ENCODE measurements around the gene PTPRD.

Gene PTPRD

DNA sequence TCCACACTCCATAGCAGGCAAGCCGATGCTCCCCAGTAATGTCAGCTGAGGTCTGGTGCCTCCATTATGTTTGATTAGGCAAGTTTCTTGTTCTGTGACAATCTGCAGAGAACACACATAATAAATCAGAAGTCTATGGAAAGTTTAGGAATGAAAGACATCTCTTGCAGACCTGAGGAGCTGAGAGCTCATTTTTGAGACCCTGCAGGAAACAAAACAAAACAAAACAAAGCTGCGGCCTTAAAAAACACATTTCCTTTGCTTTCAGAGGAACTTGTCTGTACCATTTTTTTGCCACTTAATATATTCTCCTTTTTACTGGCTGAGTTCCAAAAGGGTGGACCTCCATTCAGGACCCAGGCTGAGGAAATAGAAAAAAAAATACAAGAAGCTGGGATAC is 2332.0 kb downstream of the PTPRD start:
- H3K9me3 ChIP-seq (ENCODE audit: control insufficient read depth, insufficient read depth, low read length) = peaks cover 2% of the 10 kb centered on the region; the same call in 1 of the 2 replicates
- no peak overlapping the region for H3K9ac ChIP-seq (ENCODE audit: low read depth, low read length)
- no peaks in the 10 kb centered on the region; the same call in 1 of the 2 replicates for H3K4me1 ChIP-seq (ENCODE audit: insufficient read depth, low read length)

DNA sequence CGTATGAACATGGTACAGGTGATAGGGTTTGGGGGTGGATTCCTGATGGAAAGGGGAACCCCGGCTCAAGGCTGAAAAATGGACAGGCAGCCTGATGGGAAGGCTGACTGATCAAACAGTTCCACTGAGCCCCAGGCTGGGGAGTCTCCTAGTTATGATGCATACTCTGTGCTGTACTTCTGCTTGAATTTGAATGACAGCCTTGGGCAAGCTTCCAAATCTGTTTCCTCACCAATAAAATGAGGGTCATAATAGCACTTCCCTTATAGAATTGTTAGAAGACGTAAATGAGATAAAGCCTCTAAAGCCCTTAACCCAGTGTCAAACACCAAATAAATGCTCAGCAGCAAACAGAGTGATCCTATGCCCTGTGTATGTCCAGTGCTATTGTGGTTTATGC is 2334.8 kb downstream of the PTPRD start:
- Histone ChIP-seq H3K4me1 (ENCODE audit: insufficient read depth, low read length) (no peaks in the 10 kb centered on the region; the same call in 1 of the 2 replicates), H3K9ac (ENCODE audit: low read depth, low read length) (no peak overlapping the region), H3K9me3 (ENCODE audit: control insufficient read depth, insufficient read depth, low read length) (peaks cover 5% of the 10 kb centered on the region; the same call in 1 of the 2 replicates), H3K36me3 (ENCODE audit: insufficient read depth, low read length) (no peaks in the 10 kb centered on the region)

More for the DNA sequence above, 2332.0 kb downstream of the PTPRD start:
- no peaks in the 10 kb centered on the region for H3K36me3 ChIP-seq (ENCODE audit: insufficient read depth, low read length)

DNA sequence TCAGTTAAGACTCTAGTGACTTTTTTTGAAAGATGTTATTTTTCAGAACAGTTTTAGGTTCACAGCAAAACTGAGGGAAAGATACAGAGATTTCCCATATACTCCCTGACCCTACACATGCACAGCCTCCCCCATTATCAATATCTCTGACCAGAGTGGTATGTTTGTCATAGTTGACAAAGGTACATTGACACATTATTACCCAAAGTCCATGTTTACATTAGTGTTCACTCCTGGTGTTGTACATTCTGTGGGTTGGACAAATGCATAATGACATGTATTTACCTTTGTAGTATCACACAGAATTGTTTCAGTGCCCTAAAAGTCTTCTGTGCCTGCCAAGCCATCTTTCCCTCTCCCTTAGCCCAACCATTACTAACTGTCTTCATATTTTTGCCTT is 2342.6 kb downstream of the PTPRD start:
- H3K4me1 ChIP-seq (ENCODE audit: insufficient read depth, low read length) = no peaks in the 10 kb centered on the region
- H3K9me3 ChIP-seq (ENCODE audit: control insufficient read depth, insufficient read depth, low read length) = no peaks in the 10 kb centered on the region
- H3K9ac ChIP-seq (ENCODE audit: low read depth, low read length) = no peak overlapping the region
- no peaks in the 10 kb centered on the region for H3K36me3 ChIP-seq (ENCODE audit: insufficient read depth, low read length)

DNA sequence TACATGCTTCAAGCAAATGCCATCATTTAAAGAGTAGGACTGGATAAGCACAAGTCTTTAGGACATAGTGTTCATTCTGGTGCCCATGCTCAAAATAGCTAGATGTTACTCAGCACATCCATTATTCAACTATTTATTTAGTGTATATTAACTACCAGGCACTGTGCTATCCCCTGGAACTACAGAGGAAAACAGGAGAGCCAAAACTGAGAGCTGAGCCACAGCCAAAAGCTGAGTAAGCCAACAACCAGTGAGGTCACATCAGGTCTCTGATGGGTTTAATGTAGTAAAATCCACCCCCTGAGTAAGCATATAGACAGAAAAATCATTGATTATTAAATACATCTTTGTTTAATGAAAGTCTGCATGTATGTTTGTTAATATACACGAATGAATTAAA is 2343.9 kb downstream of the PTPRD start:
- Histone ChIP-seq H3K9me3 (ENCODE audit: control insufficient read depth, insufficient read depth, low read length) (no peaks in the 10 kb centered on the region), H3K4me1 (ENCODE audit: insufficient read depth, low read length) (no peaks in the 10 kb centered on the region), H3K36me3 (ENCODE audit: insufficient read depth, low read length) (no peaks in the 10 kb centered on the region), H3K9ac (ENCODE audit: low read depth, low read length) (no peak overlapping the region)

DNA sequence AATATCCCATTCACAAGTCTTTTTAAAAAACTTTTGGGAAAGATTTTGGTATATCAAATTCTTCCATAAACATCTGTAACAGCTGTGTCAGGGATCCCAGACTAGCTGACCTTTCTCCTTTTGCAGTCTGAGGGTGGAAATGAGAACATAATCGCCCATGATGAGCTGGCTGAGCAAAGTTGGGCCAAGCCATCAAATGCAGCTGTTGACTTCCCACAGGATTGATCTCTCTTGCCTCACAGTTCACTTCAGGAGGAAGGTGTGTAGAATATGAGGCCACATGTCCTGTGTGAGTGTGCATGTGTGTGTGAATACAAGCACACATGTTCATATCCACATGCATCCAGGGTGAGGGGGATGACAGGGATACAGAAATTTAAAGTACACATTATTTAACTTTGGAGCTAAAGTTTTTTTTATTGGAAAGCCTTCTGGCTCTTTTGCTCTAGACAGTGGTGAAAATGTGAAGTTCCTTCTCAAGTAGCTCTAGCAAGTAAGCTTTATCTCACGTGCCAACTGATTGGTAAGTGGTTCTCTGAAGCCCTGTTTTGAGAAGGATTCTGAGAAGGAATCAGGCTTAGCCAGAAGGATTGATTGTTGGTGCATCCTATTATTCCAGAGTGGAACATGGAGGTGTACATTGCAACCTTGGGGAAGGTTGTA is 2344.5 kb downstream of the PTPRD start:
- no peaks in the 10 kb centered on the region for H3K9me3 ChIP-seq (ENCODE audit: control insufficient read depth, insufficient read depth, low read length)
- no peak overlapping the region for H3K9ac ChIP-seq (ENCODE audit: low read depth, low read length)
- H3K4me1 ChIP-seq (ENCODE audit: insufficient read depth, low read length) = no peaks in the 10 kb centered on the region
- no peaks in the 10 kb centered on the region for H3K36me3 ChIP-seq (ENCODE audit: insufficient read depth, low read length)

DNA sequence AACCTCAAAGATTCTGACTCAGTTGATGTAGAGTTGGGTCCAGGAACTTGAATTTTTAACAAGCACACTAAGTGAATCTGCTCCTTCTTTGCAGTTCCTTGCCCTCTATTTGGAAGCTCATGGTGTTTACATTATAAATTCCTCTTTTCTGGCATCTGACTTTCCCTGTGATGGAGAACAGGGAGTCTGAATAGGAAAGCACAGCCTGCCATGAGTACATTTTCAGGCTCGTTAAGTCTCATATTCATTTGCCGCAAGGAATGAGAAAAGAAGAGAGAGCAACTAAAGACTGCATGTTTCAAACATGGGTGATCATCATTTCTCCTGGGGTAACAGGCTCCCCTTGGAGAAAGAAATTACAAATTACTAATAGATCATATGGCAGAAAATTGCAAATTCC is 2345.2 kb downstream of the PTPRD start:
- Histone ChIP-seq H3K36me3 (ENCODE audit: insufficient read depth, low read length) (no peaks in the 10 kb centered on the region), H3K4me1 (ENCODE audit: insufficient read depth, low read length) (no peaks in the 10 kb centered on the region), H3K9ac (ENCODE audit: low read depth, low read length) (no peak overlapping the region), H3K9me3 (ENCODE audit: control insufficient read depth, insufficient read depth, low read length) (no peaks in the 10 kb centered on the region)

DNA sequence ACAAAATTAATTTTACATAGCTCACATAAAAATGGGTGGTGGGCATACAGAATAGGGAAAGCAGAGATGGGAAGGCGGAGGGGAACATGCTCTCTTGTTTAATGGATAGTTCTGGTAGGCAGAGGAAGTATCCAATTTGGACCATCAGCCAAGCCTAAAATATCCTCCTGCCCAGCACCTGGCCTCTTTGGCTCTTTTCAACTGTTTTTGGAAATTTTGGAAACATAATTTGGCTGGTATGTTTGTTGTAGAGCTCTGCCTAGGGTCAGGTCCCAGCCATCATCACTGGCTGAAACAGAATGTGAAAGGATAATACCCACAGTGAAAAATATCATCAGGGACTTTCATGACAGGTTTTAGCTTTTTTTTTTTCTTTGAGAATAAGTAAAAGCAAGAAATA is 2345.9 kb downstream of the PTPRD start:
- no peaks in the 10 kb centered on the region for H3K9me3 ChIP-seq (ENCODE audit: control insufficient read depth, insufficient read depth, low read length)
- H3K36me3 ChIP-seq (ENCODE audit: insufficient read depth, low read length) = no peaks in the 10 kb centered on the region
- no peaks in the 10 kb centered on the region for H3K4me1 ChIP-seq (ENCODE audit: insufficient read depth, low read length)
- no peak overlapping the region for H3K9ac ChIP-seq (ENCODE audit: low read depth, low read length)

DNA sequence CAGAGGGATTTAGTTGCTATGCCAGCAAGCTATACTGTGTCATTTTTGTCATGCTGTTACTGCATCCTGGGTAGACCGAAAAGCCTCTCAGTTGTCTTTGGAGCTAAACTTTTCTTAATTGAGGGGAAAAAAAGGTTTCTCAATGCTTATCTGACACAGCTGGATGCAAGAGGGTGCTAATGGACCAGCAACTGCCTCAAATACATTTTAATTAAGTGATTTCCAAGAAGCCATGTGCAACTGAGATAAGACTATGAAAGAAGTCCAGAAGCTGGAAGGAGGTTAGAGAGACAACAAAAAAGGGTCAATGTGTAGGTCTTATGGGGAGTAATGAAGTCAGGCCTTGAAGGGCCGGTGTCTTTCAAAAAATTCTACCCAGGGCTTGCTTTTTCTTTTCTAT is 2347.5 kb downstream of the PTPRD start:
- H3K36me3 ChIP-seq (ENCODE audit: insufficient read depth, low read length) = no peaks in the 10 kb centered on the region
- no peaks in the 10 kb centered on the region for H3K4me1 ChIP-seq (ENCODE audit: insufficient read depth, low read length)
- no peak overlapping the region for H3K9ac ChIP-seq (ENCODE audit: low read depth, low read length)
- H3K9me3 ChIP-seq (ENCODE audit: control insufficient read depth, insufficient read depth, low read length) = no peaks in the 10 kb centered on the region
